GM21723 (cell line): ENCODE measurements around the gene BICD1.
A peak's percentile ranks its signal among the peaks of the same experiment; 100 is the strongest.

Experiments used
- ATAC-seq: cut with Tn5 transposase; IDR thresholded peaks from one replicate; pipeline ENCODE4 v1.9.1; 2021; ENCODE audit warnings: mild to moderate bottlenecking, moderate library complexity; ENCODE audit not compliant: unreplicated experiment

The BICD1 gene

GRCh38 chr12:32399370-32400113 is 292.9 kb downstream of the BICD1 start, which contains the start of gene FGD4:
Gene FGD4 (plus strand): TSS chr12:32399558.
- peak; percentile 90 for ATAC-seq

- ATAC-seq: no peak
These were observed 293.5 kb downstream of the BICD1 start for GRCh38 chr12:32400114-32400672.

DNA sequence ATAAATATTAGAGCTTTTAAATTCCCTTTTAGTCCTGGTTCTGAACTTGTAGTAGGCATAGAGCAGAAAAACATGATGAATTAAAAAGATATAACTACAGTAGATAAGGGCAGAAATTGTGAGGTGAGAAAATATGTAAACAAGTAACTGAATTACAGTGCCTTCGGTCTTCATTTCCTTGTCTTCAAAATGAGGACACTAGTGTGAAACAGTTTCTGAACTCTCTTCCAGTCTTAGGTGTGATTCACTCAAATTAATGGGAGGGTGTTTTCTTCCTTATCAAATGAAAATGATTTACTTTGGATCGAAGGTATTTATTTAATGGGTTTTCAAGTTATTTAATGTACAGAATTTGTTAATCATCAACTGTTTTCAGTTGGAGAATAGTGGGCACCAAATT is 294.2 kb downstream of the BICD1 start:
- ATAC-seq: no peak

- no peak for ATAC-seq
These were observed 295.5 kb downstream of the BICD1 start for GRCh38 chr12:32402170-32402569.

- no peak for ATAC-seq
These were observed 296.3 kb downstream of the BICD1 start for GRCh38 chr12:32402946-32403345.

GRCh38 chr12:32407795-32408194 is 301.1 kb downstream of the BICD1 start:
- ATAC-seq: no peak

GRCh38 chr12:32413412-32413811 is 306.8 kb downstream of the BICD1 start:
- ATAC-seq: no peak

DNA sequence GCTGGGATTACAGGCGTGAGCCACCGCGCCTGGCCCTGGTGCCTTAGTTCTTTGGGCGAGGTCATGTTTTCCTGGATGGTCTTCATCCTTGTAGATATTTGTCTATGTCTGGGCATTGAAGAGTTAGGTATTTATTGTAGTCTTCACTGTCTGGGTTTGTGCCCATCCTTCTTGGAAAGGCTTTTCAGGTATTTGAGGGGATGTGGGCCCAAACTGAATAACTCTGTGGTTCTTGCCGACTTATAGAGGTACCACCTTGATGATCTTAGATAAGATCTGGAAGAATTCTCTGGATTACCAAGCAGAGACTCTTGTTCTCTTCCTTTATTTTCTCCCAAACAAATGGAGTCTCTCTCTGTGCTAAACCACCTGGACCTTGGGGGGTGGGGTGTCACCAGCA is 311.6 kb downstream of the BICD1 start:
- ATAC-seq: no peak

DNA sequence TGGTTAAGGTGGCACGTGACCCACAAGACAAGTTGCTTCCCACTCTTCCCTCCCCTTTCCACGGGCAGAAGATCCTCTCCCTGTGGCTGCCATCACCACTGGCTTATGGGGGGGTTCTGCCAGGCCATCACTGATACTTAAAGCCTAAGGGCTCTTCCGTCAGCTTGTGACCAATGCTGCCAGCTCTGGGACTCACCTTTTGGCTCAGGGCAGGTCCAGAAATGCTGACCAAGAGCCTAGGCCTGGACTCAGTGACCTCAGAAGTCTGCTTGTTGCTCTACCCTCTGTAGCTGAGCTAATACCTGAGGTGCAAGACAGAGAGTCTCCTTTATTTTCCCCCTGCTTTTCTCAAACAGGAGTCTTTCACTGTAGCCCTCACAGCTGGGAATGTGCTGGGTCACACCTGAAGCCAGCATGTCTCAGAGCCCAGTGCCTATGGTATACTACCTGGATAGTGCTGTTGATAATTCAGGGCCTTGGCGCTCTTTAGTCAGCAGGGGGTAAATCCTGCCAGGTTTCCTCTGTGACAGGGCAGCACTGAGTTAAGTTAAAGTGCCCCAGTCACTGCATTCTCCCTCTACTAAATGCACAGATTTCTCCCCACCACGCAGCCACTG is 312.4 kb downstream of the BICD1 start:
- no peak for ATAC-seq

DNA sequence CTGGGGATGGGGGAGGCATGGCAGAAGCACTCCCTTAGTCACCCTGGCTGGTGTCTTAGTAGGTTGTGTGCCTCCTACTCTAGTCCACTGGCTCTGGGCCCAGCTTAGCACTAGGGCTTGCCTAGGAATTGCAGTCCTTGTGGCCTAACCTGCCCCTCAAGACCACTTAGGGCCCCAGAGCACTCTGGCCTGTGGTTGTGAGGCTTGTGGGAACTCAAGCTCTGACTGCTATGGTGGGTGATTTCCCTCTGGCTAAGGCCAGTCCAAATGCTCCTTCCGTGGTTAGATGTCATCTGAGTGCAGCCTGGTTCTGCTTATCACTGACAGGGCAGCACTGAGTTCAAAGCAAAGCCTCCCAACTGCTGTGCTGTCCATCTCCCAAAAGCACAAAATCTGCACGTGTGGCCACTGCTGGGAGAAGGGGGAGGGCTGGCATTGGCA is 312.9 kb downstream of the BICD1 start:
- peak; percentile 56 for ATAC-seq

DNA sequence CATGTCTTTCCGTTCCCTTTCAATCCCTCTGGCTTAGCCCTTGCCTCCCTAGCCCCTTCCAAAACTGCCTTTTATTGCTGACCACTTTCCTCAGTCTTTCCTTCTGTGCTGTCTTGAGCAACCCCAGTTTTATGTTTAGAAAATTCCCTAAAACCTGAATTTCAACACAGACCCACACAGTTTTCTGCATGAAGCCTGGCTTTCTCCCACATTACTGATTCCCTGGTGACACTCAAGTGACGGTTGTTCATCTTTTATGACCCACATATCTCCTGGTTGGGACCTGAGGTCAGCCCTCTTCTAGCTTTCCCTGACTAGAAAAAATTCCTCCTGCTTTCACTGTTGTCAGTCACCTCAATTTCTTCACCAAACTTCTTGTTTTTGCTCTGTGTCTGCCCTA is 313.7 kb downstream of the BICD1 start:
- no peak for ATAC-seq

DNA sequence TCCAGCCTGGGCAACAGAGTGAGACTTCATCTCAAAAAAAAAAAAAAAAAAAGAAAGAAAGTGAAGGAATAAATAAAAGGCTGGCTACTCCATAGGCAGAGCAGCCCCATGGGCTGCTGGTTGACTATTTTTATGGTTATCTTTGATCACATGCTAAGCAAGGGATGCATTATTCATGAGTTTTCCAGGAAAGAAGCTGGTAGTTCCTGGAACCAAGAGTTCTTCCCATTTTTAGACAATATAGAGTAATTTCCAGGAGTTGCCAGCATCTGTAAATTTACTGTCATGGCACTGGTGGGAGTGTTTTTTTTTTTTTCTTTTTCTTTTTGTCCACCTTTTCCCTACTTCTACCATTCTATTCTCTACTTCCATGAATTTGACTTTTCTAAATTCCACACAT is 316.9 kb downstream of the BICD1 start:
- ATAC-seq: no peak

GRCh38 chr12:32431025-32431424 is 324.4 kb downstream of the BICD1 start:
- no peak for ATAC-seq
